Thyroid gland (tissue), 4 donors: Measurements from ENCODE around the gene DDX59.

Experiments
- POLR2A ChIP-seq, 2 donors: fragments of 450-650 bp; IDR thresholded peaks; one replicate each; pipeline ENCODE4 v1.6.1; 2017; ENCODE audit warnings: antibody characterized with exemption in 2 of 2, mild to moderate bottlenecking in 2 of 2, moderate library complexity in 1 of 2
- TF ChIP-seq, protein P1 (sequence below), 6 experiments: fragments of 200-600 bp in 3 of 6; fragments of 450-650 bp in 3 of 6; sonication (generic) in 3 of 6; IDR thresholded peaks; one replicate each; pipeline ENCODE4 v1.5.1; 2016 to 2019; ENCODE audit warnings: antibody characterized with exemption in 6 of 6, mild to moderate bottlenecking in 2 of 6, inconsistent platforms in 1 of 6, moderate library complexity in 1 of 6

GRCh38 chr1:200626853-200627534, 42.7 kb downstream of the DDX59 start:
- TF ChIP-seq, protein P1, sequence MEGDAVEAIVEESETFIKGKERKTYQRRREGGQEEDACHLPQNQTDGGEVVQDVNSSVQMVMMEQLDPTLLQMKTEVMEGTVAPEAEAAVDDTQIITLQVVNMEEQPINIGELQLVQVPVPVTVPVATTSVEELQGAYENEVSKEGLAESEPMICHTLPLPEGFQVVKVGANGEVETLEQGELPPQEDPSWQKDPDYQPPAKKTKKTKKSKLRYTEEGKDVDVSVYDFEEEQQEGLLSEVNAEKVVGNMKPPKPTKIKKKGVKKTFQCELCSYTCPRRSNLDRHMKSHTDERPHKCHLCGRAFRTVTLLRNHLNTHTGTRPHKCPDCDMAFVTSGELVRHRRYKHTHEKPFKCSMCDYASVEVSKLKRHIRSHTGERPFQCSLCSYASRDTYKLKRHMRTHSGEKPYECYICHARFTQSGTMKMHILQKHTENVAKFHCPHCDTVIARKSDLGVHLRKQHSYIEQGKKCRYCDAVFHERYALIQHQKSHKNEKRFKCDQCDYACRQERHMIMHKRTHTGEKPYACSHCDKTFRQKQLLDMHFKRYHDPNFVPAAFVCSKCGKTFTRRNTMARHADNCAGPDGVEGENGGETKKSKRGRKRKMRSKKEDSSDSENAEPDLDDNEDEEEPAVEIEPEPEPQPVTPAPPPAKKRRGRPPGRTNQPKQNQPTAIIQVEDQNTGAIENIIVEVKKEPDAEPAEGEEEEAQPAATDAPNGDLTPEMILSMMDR (IDR thresholded peaks at IDR 0.05): no peak
- TF ChIP-seq POLR2A (IDR thresholded peaks at IDR 0.05): no peak
